Measurements from ENCODE around the gene PRPF31.
"Not testable (repeated sequence)": the region's sequence is repeated elsewhere in the genome, so short reads cannot be mapped to it uniquely, and the experiment has no call there.

Gene PRPF31

GRCh38 chr19:54094426-54095000, 21.0 kb upstream of the PRPF31 start:
- DNase-seq (ENCODE audit: low read depth in 1 of 2, low spot score in 1 of 2), result peak in 1 of 2 experiments; percentile 39

GRCh38 chr19:54095136-54095858, 20.3 kb upstream of the PRPF31 start:
- Histone ChIP-seq H3K27ac (replicated peaks) (no peak overlapping the region), H3K4me3 (replicated peaks; ENCODE audit: insufficient read depth, low read length) (no peak overlapping the region), H3K27me3 (ENCODE audit: insufficient read depth, poor library complexity, severe bottlenecking) (no peaks in the 10 kb centered on the region)
- TF ChIP-seq REST (IDR thresholded peaks at IDR 0.05; ENCODE audit: insufficient replicate concordance, low read depth), result no peak
- no peak for DNase-seq (ENCODE audit: low read depth in 1 of 2, low spot score in 1 of 2)

More at GRCh38 chr19:54094426-54095000, 21.0 kb upstream of the PRPF31 start:
- Histone ChIP-seq H3K4me3 (replicated peaks; ENCODE audit: insufficient read depth, low read length) (no peak overlapping the region), H3K27ac (replicated peaks) (no peak overlapping the region), H3K27me3 (ENCODE audit: insufficient read depth, poor library complexity, severe bottlenecking) (no peaks in the 10 kb centered on the region)
- TF ChIP-seq POLR2AphosphoS5 (IDR thresholded peaks at IDR 0.05; ENCODE audit: low read depth) (no peak), CTCF (IDR thresholded peaks at IDR 0.05; ENCODE audit: insufficient read depth, low read length) (no peak), SPI1 (IDR thresholded peaks at IDR 0.05; ENCODE audit: borderline replicate concordance, low read depth) (no peak), REST (IDR thresholded peaks at IDR 0.05; ENCODE audit: insufficient replicate concordance, low read depth) (no peak), GABPA (IDR thresholded peaks at IDR 0.05; ENCODE audit: low read depth) (no peak)

GRCh38 chr19:54095859-54096616, 19.5 kb upstream of the PRPF31 start:
- H3K27me3 ChIP-seq (ENCODE audit: insufficient read depth, poor library complexity, severe bottlenecking); DNase-seq (ENCODE audit: low read depth in 1 of 2, low spot score in 1 of 2); H3K27ac ChIP-seq (replicated peaks): not testable (repeated sequence)
- H3K4me3 ChIP-seq (replicated peaks; ENCODE audit: insufficient read depth, low read length), result peak overlapping the region; percentile 40; the same call in 1 of the 2 replicates

- TF ChIP-seq GABPA (IDR thresholded peaks at IDR 0.05; ENCODE audit: low read depth), result no peak
- TF ChIP-seq REST (IDR thresholded peaks at IDR 0.05; ENCODE audit: insufficient replicate concordance, low read depth), result no peak
- no peak for TF ChIP-seq CTCF (IDR thresholded peaks at IDR 0.05; ENCODE audit: insufficient read depth, low read length)
- no peak for TF ChIP-seq SPI1 (IDR thresholded peaks at IDR 0.05; ENCODE audit: borderline replicate concordance, low read depth)
- no peak for TF ChIP-seq POLR2AphosphoS5 (IDR thresholded peaks at IDR 0.05; ENCODE audit: low read depth)
- Histone ChIP-seq H3K4me3 (replicated peaks; ENCODE audit: insufficient read depth, low read length) (peak overlapping the region; percentile 40), H3K27ac (replicated peaks) (peak overlapping the region; percentile 54), H3K27me3 (ENCODE audit: insufficient read depth, poor library complexity, severe bottlenecking) (no peaks in the 10 kb centered on the region)
- DNase-seq (ENCODE audit: low read depth in 1 of 2, low spot score in 1 of 2), result peak; percentile 46 to 71
Observed at GRCh38 chr19:54096617-54097106, 18.9 kb upstream of the PRPF31 start.

Data from HL-60 (cell line).